ENCODE results near the gene PRKAG2. TPM values are rescaled to one million over a fixed set of nuclear protein-coding genes. Genes with fewer than 3 reads are reported as not detected.

Gene PRKAG2
- total RNA-seq, 1 donor from 2014 or later: 17.5 TPM

- DNase-seq (ENCODE audit: low read depth in 2 of 2): no peak
Measured at GRCh38 chr7:151818674-151819519, 58.0 kb downstream of the PRKAG2 start.

- no peak for DNase-seq (ENCODE audit: low read depth in 2 of 2)
Measured at GRCh38 chr7:151817981-151818673, 58.8 kb downstream of the PRKAG2 start.

- no peak for DNase-seq (ENCODE audit: low read depth in 2 of 2)
Measured at GRCh38 chr7:151817315-151817690, 59.6 kb downstream of the PRKAG2 start.

GRCh38 chr7:151816562-151817314 is 60.2 kb downstream of the PRKAG2 start:
- DNase-seq (ENCODE audit: low read depth in 2 of 2): no peak

GRCh38 chr7:151815419-151815818 is 61.5 kb downstream of the PRKAG2 start:
- no peak for DNase-seq (ENCODE audit: low read depth in 2 of 2)

- DNase-seq (ENCODE audit: low read depth in 2 of 2): no peak
Measured at GRCh38 chr7:151814400-151815009, 62.4 kb downstream of the PRKAG2 start.

GRCh38 chr7:151813997-151814396 is 62.9 kb downstream of the PRKAG2 start:
- no peak for DNase-seq (ENCODE audit: low read depth in 2 of 2)

GRCh38 chr7:151813445-151813844 is 63.5 kb downstream of the PRKAG2 start:
- no peak for DNase-seq (ENCODE audit: low read depth in 2 of 2)

GRCh38 chr7:151812967-151813366 is 63.9 kb downstream of the PRKAG2 start:
- no peak for DNase-seq (ENCODE audit: low read depth in 2 of 2)

GRCh38 chr7:151810441-151811232 is 66.3 kb downstream of the PRKAG2 start:
- no peak for DNase-seq (ENCODE audit: low read depth in 2 of 2)

- no peak for DNase-seq (ENCODE audit: low read depth in 2 of 2)
Measured at GRCh38 chr7:151809864-151810170, 67.1 kb downstream of the PRKAG2 start.

- no peak for DNase-seq (ENCODE audit: low read depth in 2 of 2)
Measured at GRCh38 chr7:151809146-151809863, 67.6 kb downstream of the PRKAG2 start.

GRCh38 chr7:151808400-151809145 is 68.3 kb downstream of the PRKAG2 start:
- DNase-seq (ENCODE audit: low read depth in 2 of 2): no peak

- no peak for DNase-seq (ENCODE audit: low read depth in 2 of 2)
Measured at GRCh38 chr7:151807846-151808245, 69.1 kb downstream of the PRKAG2 start.

GRCh38 chr7:151806952-151807775 is 69.8 kb downstream of the PRKAG2 start:
- peak; percentile 29 to 74 for DNase-seq (ENCODE audit: low read depth in 2 of 2)

- DNase-seq (ENCODE audit: low read depth in 2 of 2): no peak
Measured at GRCh38 chr7:151806204-151806603, 70.7 kb downstream of the PRKAG2 start.

- DNase-seq (ENCODE audit: low read depth in 2 of 2): no peak
Measured at GRCh38 chr7:151805191-151805590, 71.7 kb downstream of the PRKAG2 start.

- DNase-seq (ENCODE audit: low read depth in 2 of 2): no peak
Measured at GRCh38 chr7:151804756-151805155, 72.2 kb downstream of the PRKAG2 start.

GRCh38 chr7:151803841-151804240 is 73.1 kb downstream of the PRKAG2 start:
- no peak for DNase-seq (ENCODE audit: low read depth in 2 of 2)
